HK-2 (cell line): ENCODE results near the gene INPP5A.

Source experiments
- DNase-seq: peaks from one replicate; pipeline ENCODE4 v3.0.0-alpha.2; 2018; ENCODE audit not compliant: unreplicated experiment

Gene INPP5A

GRCh38 chr10:132705173-132705572 is 167.6 kb downstream of the INPP5A start:
- no peak for DNase-seq

GRCh38 chr10:132705943-132706342 is 168.4 kb downstream of the INPP5A start:
- DNase-seq, result no peak

DNA sequence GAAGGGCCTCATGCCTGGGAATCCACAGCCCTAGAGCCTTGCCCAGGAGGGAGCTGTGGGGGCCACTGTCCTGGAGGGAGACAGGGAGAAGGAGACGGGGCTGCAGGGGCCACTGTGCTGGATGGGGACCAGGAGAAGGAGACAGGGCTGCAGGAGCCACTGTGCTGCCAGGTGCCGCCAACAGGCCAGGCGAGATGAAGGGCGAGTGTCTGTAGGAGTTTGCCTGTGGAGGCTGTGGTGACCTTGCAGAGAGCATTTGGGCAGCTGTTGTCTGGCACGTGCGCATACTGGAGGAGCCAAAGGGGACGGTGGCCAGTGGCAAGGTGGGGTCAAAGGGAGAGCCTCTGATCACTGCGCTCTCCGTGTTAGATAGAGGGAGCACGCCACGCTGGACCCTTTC is 169.1 kb downstream of the INPP5A start:
- no peak for DNase-seq

DNA sequence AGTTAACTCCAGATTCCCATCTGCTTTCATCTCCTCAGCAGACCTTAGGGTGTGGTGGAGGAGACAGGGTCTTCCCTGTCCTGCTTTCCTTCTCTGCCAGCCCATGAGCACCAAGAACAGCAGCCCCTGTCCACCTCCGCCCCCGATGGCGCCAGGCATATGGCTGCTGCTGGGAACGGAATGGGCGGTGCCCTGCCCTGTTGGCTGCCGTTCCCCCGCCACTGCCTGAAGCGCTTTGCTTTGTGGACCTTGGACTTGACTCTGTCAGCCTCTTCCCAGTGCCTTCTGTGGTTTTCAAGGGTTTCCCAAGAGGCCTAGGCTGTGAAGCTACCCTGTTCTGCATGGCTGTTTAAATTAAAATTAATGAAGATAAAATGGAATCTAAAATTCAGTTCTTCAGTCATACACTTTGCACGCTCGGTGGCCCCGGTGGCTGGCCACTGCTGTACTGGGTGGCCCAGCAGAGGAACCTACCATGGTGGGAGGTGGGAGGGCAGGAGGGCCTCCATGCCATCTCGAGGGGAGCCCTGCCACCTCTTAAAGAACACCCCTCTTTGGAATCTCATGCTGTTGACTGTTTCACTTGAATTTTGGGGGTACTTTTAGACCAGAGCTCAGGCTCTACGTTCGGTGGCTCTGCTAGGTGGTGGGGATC is 169.7 kb downstream of the INPP5A start:
- no peak for DNase-seq

GRCh38 chr10:132707776-132708171 is 170.2 kb downstream of the INPP5A start:
- no peak for DNase-seq

DNA sequence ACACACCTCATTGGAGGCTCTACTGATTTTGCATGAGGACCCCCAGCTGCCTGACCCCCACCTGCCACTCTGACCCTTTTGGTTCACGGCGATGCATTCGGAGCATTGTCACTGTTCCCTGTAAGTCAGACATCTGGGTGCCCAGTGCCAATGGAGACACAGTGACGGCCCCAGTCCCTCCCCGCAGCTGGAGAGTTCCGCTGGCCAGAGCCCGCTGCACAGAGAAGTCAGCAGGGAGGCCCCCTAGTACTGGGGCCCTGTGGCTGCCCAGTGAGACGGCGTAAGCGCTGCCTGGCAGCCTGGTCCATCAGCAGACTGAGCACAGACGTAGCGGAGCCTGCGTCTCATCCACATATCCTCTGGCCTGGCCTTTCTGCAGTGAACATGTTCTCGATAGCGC is 170.9 kb downstream of the INPP5A start:
- DNase-seq, result no peak

DNA sequence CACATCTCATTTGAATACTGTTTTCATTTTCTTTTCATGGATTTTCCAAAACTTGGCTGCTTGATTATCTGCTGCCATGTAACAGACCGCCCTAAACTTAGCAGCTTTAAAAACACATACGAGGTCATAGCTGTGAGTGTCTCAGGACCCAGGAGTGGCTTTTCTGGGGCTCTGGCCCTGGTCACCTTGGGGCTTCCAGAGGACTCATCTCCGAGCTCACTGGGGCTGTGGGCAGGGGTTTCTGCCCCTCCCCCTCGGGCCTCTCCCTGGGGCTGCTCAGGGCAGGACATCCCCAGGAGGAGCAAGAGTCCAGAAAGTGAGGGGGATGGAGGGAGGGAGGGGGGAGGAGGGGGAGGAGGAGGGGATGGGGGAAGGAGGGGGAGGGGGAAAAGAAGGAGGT is 171.3 kb downstream of the INPP5A start:
- no peak for DNase-seq

DNA sequence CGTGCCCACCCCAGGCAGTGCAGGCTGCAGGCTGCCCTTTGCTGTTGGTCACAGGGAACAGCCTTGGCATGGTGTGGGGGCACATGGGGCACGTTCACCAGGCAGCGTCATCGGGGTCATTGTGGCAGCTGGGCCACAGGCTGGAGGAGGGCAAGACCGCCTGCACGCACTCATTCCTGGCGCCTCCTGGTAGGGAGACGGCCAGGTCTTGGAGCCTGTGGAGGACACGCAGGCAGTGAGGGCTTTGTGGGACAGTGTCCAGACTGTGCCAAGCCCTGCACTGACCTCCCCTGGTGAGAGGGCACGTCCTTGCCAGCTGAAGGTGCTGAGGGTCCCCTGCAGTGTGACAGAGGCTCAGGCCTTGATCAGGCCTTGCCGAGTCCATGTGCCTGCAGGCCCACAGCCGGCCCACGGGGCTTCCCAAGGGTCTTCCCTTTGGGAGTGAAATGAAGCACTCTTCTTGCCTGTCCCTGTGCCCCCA is 171.9 kb downstream of the INPP5A start:
- no peak for DNase-seq

GRCh38 chr10:132710036-132710686 is 172.6 kb downstream of the INPP5A start:
- no peak for DNase-seq

- no peak for DNase-seq
These were observed 173.4 kb downstream of the INPP5A start for GRCh38 chr10:132710746-132711612.

DNA sequence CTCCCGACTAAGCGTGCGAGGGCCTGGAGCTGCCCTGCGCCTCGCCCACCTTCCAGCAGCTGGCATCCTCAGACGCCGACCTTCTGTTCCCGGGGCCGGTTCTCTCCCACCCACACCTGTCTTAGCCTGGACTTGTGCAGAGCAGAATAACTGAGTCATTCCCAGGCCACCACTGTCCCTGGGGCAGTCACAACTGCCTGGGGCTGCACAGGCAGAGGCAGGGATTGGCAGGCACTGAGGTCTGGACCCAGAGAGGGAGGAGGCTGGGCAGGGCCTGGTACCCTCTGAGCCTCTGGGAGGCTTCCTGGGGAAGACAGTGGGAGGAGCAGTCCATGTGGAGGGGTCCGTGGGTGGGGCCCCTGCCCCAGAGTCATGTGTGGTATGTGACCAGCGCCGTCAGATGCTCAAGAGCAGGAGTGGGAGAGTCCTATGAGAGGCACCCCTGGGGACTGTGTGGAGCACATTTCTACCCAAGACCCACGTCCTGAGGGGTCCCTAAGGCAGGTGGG is 174.1 kb downstream of the INPP5A start:
- DNase-seq, result no peak

GRCh38 chr10:132712291-132712690 is 174.7 kb downstream of the INPP5A start:
- no peak for DNase-seq

- no peak for DNase-seq
These were observed 175.2 kb downstream of the INPP5A start for GRCh38 chr10:132712743-132713142.

DNA sequence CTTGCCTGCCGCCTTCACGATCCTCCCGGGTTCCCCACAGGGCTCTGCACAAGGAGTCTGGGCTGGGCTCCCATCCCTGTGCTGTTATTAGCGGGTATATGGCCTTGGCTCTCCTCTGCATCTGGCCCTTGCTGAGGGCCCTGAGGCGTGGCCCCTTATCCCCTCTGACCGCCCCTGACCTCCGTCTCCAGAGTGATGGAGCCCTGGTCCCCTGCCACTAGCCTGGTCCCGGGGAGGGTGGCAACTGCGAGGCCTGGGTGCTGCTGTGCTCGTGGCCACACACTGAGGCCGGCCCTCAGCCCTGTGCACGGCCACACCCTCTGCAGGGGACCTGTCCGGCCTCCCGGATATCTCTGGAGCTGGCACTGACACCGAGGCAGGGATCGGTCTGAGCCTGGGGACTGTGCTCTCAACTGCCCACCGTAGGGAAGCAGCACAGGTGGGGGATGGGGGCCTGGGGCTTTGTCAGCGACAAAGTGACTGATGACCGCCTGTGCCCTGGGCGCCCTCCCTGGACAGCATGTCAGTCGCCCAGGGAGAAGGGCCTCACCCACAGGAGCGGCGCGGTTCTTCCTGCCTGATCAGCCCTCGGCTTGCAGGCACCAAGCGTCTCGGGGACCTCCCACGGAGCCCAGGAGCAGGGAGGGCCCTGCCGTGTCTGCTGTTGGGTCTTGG is 176.0 kb downstream of the INPP5A start:
- no peak for DNase-seq

DNA sequence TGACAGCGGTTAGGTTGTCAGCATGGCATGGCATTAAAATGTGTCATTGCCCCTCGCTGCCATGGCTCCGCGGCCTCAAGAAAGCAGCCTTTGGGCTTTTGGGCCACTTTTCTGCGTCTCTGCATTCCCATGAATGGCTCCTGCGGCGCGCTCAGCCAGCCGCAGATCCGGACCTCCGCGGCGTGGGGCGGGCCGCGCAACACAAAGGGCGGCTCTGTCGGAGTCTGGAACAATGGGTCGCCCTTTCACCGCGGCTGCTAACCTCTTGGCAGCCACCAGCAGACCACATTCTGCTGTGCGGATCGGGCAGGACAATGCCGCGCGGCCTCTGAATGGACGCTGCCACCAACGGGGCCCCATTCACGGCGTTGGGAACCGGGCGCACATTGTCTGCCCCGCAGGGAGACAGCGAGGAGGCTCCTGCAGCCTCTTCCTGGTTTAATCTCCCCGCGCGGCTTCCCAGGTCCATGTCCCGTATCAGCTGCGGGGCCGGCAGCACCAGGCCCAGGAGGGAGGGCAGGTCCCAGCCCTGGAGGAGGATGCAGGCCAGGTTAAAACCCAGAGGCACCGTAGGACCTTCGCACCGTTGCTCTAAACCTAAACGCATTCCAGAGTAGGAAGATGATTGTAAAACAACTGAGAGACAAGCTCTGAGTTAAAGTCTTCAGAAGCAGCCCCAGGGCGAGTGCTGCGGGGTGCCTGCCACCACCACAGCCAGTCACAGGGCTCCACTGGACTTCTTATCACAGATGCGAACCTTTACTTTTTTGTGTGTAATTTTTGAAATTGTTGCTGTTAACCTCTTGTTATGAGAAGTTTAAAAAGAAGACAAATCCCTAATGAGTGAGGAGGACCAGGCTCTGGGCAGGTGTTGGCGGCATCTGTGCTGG is 176.8 kb downstream of the INPP5A start:
- DNase-seq, result no peak

- DNase-seq, result no peak
These were observed 177.6 kb downstream of the INPP5A start for GRCh38 chr10:132714986-132715775.

GRCh38 chr10:132715776-132716680 is 178.4 kb downstream of the INPP5A start:
- DNase-seq, result no peak

- DNase-seq, result no peak
These were observed 179.3 kb downstream of the INPP5A start for GRCh38 chr10:132716691-132717490.
